T-helper 2 cell treated with Interferon-gamma antibody and Interleukin-4, amounts not matched to agents 5 μg/mL and 100 μg/mL, for 36 hours (primary cell): Measurements from ENCODE around the gene NEK4.

Experiments
- DNase-seq: peaks from one replicate; pipeline ENCODE4 v3.0.0; 2021; ENCODE audit warnings: low spot score
- H3K27ac Mint-ChIP-seq: one replicate; pipeline ENCODE4 v1.8.0; 2021; ENCODE audit warnings: mild to moderate bottlenecking, mixed read lengths
- H3K27me3 Mint-ChIP-seq: one replicate; pipeline ENCODE4 v1.8.0; 2021; ENCODE audit warnings: low read depth, mixed read lengths
- H3K36me3 Mint-ChIP-seq: one replicate; pipeline ENCODE4 v1.8.0; 2021; ENCODE audit warnings: low read depth, mixed read lengths
- H3K4me1 Mint-ChIP-seq: one replicate; pipeline ENCODE4 v1.8.0; 2021; ENCODE audit warnings: low read depth, mixed read lengths
- H3K4me3 Mint-ChIP-seq: one replicate; pipeline ENCODE4 v1.8.0; 2022; ENCODE audit warnings: mild to moderate bottlenecking, moderate library complexity, mixed read lengths
- H3K9me3 Mint-ChIP-seq: one replicate; pipeline ENCODE4 v1.8.0; 2021; ENCODE audit warnings: mixed read lengths

The NEK4 gene

DNA sequence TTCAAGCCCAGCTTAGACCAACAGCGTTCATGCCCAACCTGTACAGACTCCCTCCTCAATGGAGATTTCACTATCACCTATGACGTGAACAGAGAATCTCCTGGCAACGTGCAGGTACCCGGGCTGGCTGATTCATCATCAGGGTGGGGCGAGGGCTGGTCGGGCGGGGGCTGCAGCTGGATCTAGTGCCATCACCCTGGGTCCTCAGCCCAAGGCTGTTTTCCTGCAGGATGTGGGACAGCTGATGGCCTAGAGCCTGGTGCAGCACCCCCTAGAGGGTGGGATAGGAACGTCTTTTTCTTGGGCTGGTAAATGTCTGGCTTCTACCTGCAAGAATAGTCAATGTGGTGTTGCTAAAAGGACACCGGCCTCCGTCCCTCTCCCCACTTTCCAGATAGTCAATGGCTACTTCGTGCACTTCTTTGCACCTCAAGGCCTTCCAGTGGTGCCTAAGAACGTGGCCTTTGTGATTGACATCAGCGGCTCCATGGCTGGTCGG lies 28.3 kb upstream of the NEK4 start:
- H3K36me3 Mint-ChIP-seq, result no peaks in the 10 kb centered on the region
- H3K9me3 Mint-ChIP-seq, result no peaks in the 10 kb centered on the region
- H3K27ac Mint-ChIP-seq, result no peak overlapping the region
- no peak overlapping the region for H3K4me3 Mint-ChIP-seq
- DNase-seq, result no peak
- no peaks in the 10 kb centered on the region for H3K27me3 Mint-ChIP-seq
- no peaks in the 10 kb centered on the region for H3K4me1 Mint-ChIP-seq

DNA sequence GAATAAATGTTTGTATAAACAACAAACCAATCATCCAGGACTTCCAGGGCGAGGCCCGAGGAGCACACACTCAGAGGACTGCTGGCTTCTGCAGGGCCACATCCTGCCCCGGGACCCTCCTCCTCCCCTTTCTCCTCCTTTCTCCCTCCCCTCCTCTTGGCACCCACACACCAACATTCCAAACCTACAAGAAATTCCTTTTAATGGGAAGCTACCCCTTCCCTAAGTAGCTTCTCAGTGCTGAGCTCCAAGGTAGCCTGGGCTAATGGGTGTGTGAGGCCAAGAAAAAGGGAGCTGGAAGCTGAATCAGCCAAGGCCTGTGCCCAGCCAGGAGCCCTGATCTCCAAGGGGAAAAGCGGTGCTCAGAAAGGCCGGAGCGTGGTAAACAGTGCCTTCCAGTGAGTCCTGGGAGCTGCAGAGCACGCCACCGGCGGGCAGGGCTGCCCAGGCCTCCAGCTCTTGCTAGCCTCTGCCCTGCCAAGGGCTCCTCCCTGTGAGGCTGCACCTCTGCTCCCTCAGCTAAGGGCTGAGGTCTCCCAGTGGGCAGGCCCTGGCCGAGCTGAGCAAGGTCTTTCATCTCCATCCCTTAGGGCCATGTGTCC lies 27.7 kb upstream of the NEK4 start:
- Mint-ChIP-seq H3K27ac (no peak overlapping the region), H3K4me3 (no peak overlapping the region), H3K36me3 (no peaks in the 10 kb centered on the region), H3K9me3 (no peaks in the 10 kb centered on the region), H3K27me3 (no peaks in the 10 kb centered on the region), H3K4me1 (no peaks in the 10 kb centered on the region)
- no peak for DNase-seq

DNA sequence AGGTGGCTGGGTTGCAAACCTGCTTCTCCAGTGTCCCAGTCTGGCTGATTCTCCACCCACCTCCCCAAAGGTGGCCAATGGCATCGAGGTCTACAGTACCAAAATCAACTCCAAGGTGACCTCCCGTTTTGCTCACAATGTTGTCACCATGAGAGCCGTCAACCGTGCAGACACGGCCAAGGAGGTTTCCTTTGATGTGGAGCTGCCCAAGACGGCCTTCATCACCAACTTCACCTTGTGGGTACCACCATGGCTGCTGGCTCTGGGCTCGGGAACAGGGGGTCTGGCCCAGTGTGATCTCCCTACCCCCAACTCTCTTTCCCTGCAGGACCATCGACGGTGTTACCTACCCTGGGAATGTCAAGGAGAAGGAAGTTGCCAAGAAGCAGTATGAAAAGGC lies 25.7 kb upstream of the NEK4 start:
- H3K27me3 Mint-ChIP-seq, result no peaks in the 10 kb centered on the region

DNA sequence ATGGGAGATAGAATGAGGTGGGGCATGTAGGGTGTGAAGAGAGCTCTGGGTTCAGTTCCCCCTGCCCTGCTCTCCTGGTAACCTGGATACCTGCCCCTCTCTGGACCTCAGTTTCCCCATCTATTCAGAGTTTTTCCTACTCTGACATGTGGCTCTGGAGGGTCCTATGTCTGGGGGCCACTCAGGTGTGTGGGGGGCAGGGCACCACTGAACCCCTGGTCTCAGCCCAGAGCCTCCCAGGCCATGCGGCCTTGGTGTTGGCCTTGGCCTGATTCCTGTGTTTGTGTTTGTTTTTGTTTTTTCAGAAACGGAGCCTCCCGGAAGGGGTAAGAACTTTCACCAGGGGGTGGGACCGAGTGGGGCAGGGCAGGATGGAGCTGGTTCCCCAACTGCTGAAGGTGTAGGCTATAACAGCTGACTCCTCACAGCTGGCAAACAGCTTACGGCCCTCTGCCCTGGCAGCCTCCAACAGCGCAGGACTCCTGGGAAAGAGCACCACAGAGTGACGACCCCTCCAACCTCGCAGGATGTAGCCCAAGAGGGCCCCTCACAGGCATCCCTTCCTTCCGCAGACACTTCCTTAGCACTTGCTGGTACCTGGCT lies 24.7 kb upstream of the NEK4 start:
- Mint-ChIP-seq H3K27me3 (no peaks in the 10 kb centered on the region), H3K9me3 (no peaks in the 10 kb centered on the region), H3K4me3 (no peak overlapping the region), H3K27ac (no peak overlapping the region), H3K36me3 (no peaks in the 10 kb centered on the region), H3K4me1 (no peaks in the 10 kb centered on the region)
- DNase-seq, result no peak

More for the DNA sequence above, 25.7 kb upstream of the NEK4 start:
- no peaks in the 10 kb centered on the region for H3K9me3 Mint-ChIP-seq
- H3K4me3 Mint-ChIP-seq, result no peak overlapping the region
- H3K4me1 Mint-ChIP-seq, result no peaks in the 10 kb centered on the region
- no peaks in the 10 kb centered on the region for H3K36me3 Mint-ChIP-seq
- no peak overlapping the region for H3K27ac Mint-ChIP-seq
- DNase-seq, result no peak

DNA sequence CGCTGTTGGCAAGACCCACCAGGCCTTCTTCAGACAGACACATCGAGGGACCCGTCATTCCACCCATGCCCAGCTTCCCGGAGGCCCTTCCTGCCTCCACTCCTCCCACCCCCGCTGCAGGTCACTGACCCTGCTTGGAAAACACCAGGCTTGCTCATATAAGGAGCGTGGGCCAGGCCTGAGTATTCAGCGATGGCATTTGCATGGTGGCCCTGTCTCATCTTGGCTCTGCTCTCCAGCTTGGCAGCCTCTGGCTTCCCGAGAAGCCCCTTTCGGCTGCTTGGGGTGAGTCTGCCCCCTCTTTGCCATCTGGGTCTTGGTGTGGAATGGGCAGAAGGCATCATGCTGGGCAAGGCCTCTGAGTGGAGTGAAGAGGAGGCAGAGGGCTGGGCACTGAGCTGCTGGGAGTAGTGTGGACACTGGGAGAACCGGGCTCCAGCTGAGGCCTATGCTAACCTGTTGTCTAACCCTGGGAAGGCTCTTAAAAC lies 23.9 kb upstream of the NEK4 start, which contains the start of gene ITIH3:
Gene ITIH3 (plus strand): TSS at position 185 of the 488 bp plus-strand sequence. CDS start 8 bp downstream, at position 193.
- no peaks in the 10 kb centered on the region for H3K27me3 Mint-ChIP-seq
- no peaks in the 10 kb centered on the region for H3K36me3 Mint-ChIP-seq
- no peaks in the 10 kb centered on the region for H3K4me1 Mint-ChIP-seq
- no peak for DNase-seq
- no peak within 1 kb of the TSS for H3K4me3 Mint-ChIP-seq
- no peak within 1 kb of the TSS for H3K27ac Mint-ChIP-seq
- no peaks in the 10 kb centered on the region for H3K9me3 Mint-ChIP-seq

DNA sequence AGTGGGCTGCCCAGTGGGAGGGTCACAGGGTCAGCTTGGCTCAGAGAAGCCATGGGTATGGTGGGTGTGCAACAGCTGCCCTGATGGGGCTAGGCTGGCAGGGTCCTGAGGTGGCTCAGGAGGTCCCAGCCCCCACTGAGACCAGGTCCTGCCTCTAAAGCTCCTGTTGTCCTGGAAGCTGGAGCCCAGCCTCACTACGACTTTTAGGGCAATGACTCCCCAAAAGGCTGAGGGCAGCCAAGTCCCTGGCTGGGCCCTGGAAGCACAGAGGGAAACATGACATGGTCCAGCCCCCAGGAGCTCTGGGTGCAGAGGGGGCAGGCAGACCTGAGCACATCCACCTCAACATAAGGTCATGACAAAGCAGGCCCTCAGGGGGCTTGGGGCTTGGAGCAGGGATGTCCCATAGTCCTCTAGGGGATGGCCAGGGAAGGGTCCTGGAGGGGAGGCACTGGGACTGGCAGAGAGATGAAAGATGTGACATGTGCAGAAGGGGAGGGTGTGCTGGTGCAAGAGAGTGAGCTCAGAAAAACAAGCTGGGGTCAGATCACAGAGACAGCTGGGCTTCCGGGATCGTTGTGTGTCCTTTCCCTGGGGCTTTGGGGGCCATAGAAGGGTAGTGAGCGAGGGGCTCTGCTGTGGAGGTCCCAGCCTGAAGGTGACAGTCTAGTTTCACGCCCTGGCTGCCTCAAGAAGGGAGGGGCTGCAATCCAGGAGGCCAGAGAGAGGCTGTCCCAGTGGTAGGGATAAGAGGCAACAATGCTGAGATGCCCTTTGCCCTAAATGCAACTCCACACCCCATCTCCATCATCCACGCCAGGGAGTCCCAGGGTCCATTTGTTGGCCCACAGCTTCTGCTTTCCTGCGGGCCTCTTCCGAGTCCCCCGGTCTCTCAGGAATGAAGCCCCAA lies 23.2 kb upstream of the NEK4 start:
- Mint-ChIP-seq H3K36me3 (no peaks in the 10 kb centered on the region), H3K27me3 (no peaks in the 10 kb centered on the region), H3K27ac (no peak overlapping the region), H3K4me1 (no peaks in the 10 kb centered on the region), H3K4me3 (no peak overlapping the region), H3K9me3 (no peaks in the 10 kb centered on the region)
- DNase-seq, result no peak

DNA sequence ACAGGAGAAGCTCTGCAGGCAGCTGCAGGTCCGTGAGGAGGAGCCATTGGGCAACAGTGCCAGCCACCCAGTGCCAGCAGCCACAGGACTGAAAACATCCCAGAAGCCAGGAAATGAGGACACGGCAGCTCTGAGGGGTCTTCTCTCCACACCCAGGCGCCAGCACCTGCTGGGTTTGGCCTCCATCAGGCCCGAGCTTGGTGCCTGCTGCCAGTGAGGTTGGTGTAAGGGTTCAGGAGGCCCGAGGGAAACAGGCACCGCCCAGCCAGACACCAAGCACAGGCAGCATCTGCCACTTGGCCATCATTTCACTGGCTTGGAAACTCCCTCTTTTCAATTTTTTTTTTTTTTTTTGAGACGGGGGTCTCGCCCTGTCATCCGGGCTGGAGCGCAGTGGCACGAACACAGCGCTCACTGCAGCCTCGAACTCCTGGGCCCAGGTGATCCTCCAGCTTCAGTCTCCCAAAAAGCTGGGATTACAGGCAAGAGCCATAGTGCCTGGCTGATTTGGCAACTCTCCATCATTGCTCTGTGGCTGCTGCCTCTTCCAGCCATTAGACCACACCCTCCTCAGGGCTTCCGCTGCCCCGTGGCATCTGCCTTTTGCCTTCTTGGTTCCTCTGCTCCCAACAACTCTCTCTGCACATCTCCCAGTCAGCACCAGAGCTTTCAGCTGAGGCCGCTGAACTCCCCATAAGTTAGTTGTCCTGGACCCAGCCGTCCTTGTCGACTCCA lies 22.4 kb upstream of the NEK4 start:
- Mint-ChIP-seq H3K9me3 (no peaks in the 10 kb centered on the region), H3K4me1 (no peaks in the 10 kb centered on the region), H3K36me3 (no peaks in the 10 kb centered on the region), H3K4me3 (no peak overlapping the region), H3K27me3 (no peaks in the 10 kb centered on the region), H3K27ac (no peak overlapping the region)
- DNase-seq, result no peak

DNA sequence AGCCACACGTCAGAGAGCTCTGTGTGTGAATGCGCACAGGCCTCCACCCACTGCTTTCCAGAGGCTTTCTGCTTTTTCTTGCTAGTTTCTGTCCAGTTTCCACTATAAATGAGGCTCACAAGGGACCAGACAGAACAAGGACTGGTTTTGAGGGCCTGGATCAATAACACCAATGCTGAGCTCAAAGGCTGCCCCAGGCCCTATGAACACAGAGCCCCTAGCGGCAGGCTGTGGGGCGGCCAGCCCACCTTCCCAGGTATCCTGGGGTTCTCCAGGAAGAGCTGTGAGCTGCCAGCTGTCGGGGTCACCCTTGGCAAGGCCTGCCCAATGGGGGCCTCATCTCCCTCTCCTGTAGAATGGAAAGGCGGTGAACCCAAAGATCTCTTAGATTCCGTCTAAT lies 21.7 kb upstream of the NEK4 start:
- no peaks in the 10 kb centered on the region for H3K9me3 Mint-ChIP-seq
- no peak for DNase-seq
- H3K36me3 Mint-ChIP-seq, result no peaks in the 10 kb centered on the region
- H3K4me3 Mint-ChIP-seq, result no peak overlapping the region
- H3K27ac Mint-ChIP-seq, result no peak overlapping the region
- no peaks in the 10 kb centered on the region for H3K27me3 Mint-ChIP-seq
- no peaks in the 10 kb centered on the region for H3K4me1 Mint-ChIP-seq

DNA sequence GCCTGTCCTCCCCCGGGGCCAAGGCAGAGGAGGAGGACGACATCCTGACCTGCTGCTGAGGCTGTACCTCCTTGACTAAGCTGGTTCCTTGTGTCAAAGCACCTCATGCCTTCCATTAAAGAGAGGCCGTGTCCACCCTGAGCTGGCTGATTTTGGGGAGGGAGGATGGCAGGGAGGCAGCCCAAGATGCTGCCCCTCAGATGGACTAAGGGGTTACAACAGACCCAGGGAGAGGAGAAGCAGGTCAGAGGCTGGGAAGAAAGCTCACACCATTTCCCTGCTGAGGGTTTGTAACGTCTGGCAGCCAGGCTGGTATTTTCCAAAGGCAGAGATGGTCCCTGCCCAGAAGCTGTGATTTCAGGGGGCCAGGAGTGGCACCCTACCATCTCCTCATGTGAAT lies 21.2 kb upstream of the NEK4 start:
- Mint-ChIP-seq H3K4me3 (no peak overlapping the region), H3K27ac (no peak overlapping the region), H3K27me3 (no peaks in the 10 kb centered on the region), H3K36me3 (no peaks in the 10 kb centered on the region), H3K9me3 (no peaks in the 10 kb centered on the region), H3K4me1 (no peaks in the 10 kb centered on the region)
- DNase-seq, result no peak

DNA sequence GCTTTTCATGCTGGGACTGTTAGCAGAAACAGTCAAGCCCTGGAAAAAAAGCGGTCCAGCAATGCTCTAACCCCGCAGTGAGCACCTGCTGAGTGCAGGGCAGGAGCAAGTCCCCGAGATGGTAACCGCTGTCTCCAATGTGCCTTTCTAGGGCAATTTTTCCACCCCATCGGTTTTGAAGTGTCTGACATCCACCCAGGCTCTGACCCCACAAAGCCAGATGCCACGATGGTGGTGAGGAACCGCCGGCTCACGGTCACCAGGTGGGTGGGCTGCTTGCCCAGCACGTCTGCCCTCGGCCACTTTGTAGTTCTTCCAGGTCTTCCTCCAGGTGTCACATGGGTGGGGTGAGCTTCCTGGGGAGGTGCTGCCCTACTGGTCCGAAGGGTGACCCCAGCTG lies 20.6 kb upstream of the NEK4 start:
- Mint-ChIP-seq H3K27me3 (no peaks in the 10 kb centered on the region), H3K27ac (no peak overlapping the region), H3K9me3 (no peaks in the 10 kb centered on the region), H3K36me3 (no peaks in the 10 kb centered on the region), H3K4me3 (no peak overlapping the region), H3K4me1 (no peaks in the 10 kb centered on the region)
- no peak for DNase-seq

DNA sequence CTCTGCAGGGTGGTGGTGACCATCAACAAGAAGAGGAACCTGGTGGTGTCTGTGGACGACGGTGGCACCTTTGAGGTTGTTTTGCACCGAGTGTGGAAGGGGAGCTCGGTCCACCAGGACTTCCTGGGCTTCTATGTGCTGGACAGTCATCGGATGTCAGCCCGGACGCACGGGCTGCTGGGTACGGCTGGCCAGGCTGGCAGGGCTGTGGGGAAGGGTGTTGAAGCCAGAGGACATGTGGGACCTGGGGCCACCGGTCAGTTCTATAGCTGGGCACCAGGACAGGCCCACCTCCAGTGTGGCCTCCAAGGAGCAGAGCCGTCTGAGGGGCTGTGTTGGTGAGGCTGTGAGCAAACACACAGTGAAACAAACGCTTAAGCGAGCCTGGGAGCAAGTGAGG lies 20.0 kb upstream of the NEK4 start:
- no peaks in the 10 kb centered on the region for H3K36me3 Mint-ChIP-seq
- H3K27me3 Mint-ChIP-seq, result no peaks in the 10 kb centered on the region
- H3K9me3 Mint-ChIP-seq, result no peaks in the 10 kb centered on the region
- H3K4me1 Mint-ChIP-seq, result no peaks in the 10 kb centered on the region
- H3K4me3 Mint-ChIP-seq, result no peak overlapping the region
- no peak for DNase-seq
- H3K27ac Mint-ChIP-seq, result no peak overlapping the region

DNA sequence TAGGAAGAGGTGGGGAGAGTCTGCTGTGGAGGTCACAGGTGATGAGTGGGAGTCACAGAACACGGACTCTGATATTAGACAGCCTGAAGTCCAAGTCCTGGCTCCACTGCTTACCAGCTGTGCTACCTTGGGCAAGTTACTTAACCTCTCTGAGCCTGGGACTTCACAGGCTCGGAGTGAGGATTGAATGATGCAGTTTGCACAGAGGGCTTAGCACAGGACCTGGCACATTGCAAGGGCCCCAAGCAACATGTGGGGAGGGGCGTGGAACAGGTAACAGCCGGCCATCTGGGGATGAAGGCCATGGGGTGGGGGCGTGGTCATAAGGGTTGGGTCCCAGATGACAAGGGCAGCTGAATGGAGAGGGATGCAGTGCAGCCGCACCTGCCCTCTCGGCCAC lies 19.6 kb upstream of the NEK4 start:
- DNase-seq, result no peak
- H3K27ac Mint-ChIP-seq, result no peak overlapping the region
- no peaks in the 10 kb centered on the region for H3K36me3 Mint-ChIP-seq

DNA sequence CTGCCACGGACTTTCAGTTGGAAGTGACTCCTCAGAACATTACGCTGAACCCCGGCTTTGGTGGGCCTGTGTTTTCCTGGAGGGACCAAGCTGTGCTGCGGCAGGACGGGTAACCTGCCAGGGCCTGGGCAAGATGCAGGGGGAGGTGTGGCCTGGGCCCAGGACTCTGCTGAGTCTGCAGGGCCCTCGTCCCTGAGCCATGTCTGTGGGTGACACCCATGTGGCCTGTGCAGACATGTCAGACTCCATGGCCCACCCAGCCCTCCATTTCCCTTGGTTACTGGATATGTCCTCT lies 19.0 kb upstream of the NEK4 start:
- Mint-ChIP-seq H3K36me3 (no peaks in the 10 kb centered on the region), H3K4me1 (no peaks in the 10 kb centered on the region), H3K9me3 (no peaks in the 10 kb centered on the region), H3K4me3 (no peak overlapping the region), H3K27me3 (no peaks in the 10 kb centered on the region), H3K27ac (no peak overlapping the region)
- DNase-seq, result no peak

More for the DNA sequence above, 19.6 kb upstream of the NEK4 start:
- Mint-ChIP-seq H3K27me3 (no peaks in the 10 kb centered on the region), H3K4me1 (no peaks in the 10 kb centered on the region), H3K4me3 (no peak overlapping the region), H3K9me3 (no peaks in the 10 kb centered on the region)
